ENCODE data around the gene SYCE3.

DNA sequence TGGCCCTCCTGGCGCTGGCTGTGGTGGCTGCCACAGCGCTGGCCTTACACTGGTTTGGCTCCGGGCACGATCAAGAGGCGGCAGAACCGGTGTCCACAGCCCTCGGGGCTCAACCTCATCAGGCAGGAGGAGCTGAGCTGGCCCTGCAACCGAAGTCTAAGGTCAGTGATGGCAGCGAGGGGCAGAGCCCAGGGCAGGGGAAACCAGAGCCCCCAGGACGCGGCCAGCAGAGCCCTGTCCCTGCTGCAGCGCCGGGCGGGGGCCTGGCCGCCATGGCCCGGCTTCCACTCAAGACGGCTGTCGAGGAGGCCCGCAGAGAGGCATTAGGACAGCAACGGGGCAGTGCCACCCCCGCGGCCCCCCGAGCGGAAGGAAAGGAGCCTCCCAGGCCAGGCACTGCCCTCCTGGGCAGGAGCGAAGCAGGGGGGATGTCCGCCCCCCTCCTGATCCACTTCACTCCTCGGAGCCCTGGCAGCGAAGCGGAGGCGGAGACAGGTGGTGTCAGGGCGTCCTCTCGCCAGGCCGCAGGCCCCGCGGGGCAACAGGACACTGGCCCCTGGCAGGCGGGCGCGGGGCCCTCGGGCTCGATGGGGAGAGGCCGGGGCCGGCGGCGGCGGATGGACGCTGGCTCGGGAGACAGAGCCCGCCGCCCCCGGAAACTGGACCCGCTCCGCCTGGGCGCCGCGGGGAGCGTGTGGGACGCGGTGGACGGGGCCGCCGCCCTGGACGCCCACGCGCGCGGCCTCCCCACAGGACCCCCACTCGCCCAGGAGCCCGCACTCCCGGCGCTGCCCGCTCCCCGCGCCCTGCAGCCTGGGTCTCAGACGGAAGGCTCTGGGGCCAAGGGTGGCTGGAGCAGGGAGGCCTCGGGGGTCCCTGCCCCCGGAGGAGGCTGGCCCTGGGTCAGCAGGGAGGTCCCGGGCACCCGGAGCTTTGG is 16.1 kb downstream of the SYCE3 start:
- TF ChIP-seq, protein P1, sequence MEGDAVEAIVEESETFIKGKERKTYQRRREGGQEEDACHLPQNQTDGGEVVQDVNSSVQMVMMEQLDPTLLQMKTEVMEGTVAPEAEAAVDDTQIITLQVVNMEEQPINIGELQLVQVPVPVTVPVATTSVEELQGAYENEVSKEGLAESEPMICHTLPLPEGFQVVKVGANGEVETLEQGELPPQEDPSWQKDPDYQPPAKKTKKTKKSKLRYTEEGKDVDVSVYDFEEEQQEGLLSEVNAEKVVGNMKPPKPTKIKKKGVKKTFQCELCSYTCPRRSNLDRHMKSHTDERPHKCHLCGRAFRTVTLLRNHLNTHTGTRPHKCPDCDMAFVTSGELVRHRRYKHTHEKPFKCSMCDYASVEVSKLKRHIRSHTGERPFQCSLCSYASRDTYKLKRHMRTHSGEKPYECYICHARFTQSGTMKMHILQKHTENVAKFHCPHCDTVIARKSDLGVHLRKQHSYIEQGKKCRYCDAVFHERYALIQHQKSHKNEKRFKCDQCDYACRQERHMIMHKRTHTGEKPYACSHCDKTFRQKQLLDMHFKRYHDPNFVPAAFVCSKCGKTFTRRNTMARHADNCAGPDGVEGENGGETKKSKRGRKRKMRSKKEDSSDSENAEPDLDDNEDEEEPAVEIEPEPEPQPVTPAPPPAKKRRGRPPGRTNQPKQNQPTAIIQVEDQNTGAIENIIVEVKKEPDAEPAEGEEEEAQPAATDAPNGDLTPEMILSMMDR (IDR thresholded peaks at IDR 0.05; ENCODE audit: low read length): no peak
- TF ChIP-seq EZH2 (optimal IDR thresholded peaks at IDR 0.05; ENCODE audit: low read depth, low read length): no peak
- TF ChIP-seq EZH2phosphoT487 (IDR thresholded peaks at IDR 0.05; ENCODE audit: low read length): no peak

Measured in MM.1S (cell line).